Activated CD8-positive, alpha-beta memory T cell treated with anti-CD3 and anti-CD28 coated beads, Interleukin-2, amount 50 U/mL, for 48 hours (primary cell): ENCODE results near the gene GALNT15.

Experiments used
- DNase-seq: peaks from one replicate; pipeline ENCODE4 v3.0.0-alpha.2; 2020

GALNT15 gene

DNA sequence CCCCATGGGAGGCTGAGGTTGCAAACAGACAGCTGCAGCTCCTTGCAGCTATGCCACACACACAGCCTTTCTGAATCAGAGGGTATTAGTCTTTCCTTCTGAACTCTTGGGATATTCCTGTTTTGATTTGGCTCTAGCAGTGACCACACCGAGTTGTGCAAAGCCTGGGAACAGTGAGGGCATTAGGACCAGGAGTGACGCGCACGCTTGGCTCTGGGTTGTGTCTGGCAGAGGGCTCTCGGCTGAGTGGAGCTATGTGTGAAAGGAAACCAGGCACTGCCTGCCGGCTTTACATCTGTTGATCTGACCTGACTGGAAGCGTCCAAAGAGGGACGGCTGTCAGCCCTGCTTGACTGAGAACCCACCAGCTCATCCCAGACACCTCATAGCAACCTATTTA is at the start of gene GALNT15:
Gene GALNT15, plus strand, starts transcription at position 292 of the 400 bp plus-strand sequence. CDS start 472 bp downstream, outside the sequence.
- DNase-seq, result peak; percentile 45

GRCh38 chr3:16126634-16127033 is 47.8 kb upstream of the GALNT15 start:
- no peak for DNase-seq

DNA sequence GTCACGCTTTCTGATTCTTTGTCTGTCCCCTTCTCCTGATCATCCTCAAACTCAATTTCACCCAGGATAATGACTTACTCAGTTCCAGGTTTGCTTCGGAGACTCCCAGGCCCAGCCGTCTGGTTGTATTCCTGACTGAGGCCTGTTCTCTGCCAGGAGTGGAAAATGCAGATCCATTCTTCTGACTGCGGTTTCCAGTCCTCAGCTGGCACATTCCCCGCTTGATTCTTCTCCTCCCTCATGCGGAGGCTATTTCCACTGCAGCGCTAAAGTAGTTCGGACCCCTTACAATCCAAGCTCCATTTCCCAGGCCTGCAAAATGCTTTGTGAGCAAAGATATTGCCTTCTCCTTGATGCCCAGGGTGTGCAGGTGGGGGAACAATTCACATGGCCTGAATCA is 47.2 kb upstream of the GALNT15 start:
- DNase-seq, result no peak

- no peak for DNase-seq
Observed at GRCh38 chr3:16130066-16130465, 44.4 kb upstream of the GALNT15 start.

GRCh38 chr3:16132190-16132589 is 42.3 kb upstream of the GALNT15 start:
- no peak for DNase-seq

GRCh38 chr3:16132928-16133327 is 41.6 kb upstream of the GALNT15 start:
- no peak for DNase-seq

DNA sequence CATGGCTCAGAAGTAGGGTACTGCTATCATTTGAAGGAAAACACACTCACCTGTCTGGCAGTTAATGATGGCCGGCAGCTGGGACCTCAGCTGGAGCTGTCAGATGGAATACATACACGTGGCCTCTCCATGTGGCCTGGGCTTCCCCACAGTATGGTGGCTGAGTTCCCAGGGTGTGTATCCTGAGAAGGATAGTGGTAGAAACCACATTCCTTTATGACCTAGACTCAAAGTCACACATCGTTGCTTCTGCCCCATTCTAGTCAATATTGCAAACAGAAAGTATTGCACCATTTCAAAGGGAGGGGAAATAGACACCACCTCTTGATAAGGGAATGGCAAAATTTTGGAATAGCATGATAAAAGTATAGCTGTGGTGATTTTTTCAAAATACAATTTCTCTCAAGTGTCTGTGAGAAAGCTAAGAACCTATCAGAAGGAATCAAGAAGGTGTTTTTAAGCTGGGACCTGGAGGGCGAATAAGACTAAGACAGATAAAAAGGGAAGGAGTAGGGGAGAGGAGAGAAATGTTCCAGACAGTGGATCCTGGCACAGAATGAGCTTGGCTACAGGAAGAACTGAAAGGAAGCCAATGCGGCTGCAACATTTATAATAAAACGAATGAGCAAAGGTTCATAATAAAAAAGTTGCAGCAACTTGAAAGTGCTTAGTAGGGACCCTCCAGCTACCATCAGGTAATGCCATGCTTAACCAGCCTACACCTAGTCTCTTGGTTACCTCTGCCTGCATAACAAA is 40.1 kb upstream of the GALNT15 start:
- no peak for DNase-seq

DNA sequence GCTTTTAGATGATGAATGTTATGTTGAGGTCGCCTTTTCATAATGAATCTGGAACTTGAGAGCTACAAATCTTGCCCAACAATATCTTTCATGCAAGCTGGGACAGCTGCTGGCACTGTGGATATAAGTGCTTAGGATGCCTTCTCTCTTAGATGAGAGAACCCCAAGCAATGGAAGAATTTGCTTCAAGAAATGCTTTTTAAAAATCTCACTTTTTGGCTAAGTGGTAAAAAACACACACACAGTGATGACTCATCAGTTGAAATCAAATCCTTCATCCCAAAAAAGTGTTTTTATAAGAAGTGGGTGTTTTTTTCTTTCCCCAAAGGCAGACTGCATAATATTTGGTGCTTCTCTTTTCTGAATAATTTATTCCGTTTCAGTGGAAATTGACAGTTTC is 38.4 kb upstream of the GALNT15 start:
- no peak for DNase-seq

DNA sequence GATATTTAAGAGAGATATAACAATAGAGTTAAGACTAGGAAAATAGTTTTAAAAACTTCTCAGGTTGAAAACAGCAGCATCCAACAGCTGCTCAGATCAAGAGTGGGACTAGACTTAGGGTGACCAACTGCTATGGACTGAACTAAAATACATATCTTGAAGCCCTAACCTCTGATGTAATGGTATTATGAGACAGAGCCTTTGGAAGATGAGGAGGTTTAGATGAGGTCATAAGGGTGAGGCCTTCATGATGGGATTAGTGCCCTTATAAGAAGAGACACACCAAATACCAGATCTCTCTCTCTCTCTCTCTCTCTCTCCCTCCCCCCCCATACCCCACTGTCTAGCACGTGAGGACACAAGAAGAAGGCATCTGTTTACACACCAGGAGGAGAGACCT is 37.4 kb upstream of the GALNT15 start:
- no peak for DNase-seq

DNA sequence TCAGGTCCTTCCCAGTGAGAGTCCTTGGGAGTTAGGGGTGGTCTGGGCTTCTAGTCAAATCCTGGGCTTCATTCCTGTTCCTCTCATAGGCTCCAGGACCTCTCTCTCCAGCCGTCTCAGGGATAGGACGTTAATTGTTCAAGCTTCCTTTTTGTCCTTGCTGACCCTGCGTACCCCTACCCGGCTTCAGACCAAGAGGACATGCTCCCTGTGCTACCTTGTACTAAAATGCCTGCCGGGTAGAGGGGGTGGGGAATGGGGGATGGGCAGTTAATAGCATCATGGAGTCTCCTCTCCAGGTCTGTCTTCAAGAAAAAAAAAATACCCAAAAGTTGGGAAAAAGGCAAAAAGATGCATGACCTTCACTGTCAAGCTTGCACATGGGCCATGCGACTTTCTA is 36.5 kb upstream of the GALNT15 start:
- no peak for DNase-seq

DNA sequence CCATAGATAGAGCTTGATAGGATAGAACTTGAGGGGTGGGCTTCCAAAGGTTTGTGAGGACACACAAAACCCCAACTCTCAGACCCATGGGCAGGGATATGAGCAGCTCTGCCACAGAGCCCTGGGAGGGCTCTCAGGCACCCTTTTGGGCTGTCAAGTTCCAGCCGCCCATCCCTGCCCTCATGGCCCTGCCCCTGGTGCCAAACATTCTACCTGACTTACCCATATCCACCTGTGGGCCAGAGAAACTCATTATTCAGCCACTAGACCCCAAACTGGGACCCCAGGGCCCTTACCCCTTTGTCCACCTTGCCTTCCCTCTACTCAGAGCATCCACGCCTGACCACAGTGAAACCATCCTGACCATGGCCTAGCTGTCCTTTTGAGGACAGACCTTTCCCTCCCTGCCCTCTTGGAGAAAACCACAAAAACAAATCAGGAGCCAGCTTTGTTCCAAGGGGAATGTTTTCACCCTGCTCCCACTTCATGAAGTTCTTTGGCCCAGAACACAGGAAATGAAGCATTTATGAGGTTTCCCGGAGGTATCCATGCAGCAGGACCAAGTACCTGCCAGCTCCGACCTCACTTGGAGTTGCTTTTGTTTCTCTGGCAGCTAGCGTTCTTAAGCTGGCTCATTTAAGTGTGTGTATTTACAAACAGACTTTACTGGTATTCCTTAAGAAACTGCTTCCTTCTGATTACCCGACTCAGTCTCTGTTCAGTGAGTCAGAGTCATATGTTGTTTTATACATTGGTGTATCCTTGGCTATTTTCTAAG is 34.2 kb upstream of the GALNT15 start:
- no peak for DNase-seq

DNA sequence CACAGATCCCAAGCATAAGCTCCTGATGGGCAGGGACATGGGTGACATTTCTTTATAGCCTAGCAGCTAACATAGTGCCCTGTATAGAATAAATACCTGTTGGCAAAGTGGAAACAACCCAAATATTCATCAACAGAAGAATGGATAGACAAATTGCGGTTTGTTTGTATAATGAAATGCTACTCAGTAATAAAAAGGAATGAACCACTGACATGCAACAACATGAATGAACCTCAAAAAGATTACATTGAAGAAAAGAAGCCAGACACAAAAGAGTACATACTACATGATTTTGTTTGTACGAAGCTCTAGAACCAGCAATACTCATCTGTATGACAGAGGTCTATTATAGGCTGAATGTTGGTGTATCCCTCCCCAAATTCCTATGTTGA is 33.6 kb upstream of the GALNT15 start:
- DNase-seq, result no peak

DNA sequence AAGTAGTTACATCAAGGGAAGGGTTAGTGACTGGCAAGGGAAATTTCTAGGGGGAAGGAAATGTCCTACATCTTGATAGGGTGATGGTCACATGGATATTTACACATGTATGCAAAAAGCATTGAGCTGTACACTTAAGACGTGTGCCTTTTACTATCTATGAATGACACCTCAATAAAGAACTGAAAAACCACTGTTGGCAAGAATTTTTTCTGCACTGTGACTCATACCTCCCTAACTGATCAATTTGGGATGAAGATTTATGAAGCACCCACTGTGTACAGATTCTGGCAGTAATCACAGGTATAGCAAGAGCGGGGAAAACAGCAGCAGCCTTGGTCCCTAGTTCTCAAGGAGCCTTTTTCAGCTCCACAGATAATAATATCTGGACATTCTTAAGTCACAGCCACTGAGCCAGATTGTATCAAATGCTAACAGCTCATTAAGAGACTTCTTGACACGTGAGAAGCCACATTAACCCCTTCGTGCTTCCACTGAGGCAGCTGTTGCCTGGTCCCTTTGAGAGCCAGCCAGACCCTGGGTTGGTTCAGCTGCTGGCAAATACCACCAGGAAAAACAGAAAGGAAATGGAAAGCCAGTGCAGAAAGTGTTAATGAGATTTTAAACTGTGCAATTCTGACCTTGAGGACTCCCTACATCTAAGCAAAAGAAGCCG is 32.0 kb upstream of the GALNT15 start:
- no peak for DNase-seq

- DNase-seq, result no peak
Observed at GRCh38 chr3:16143861-16144447, 30.5 kb upstream of the GALNT15 start.

DNA sequence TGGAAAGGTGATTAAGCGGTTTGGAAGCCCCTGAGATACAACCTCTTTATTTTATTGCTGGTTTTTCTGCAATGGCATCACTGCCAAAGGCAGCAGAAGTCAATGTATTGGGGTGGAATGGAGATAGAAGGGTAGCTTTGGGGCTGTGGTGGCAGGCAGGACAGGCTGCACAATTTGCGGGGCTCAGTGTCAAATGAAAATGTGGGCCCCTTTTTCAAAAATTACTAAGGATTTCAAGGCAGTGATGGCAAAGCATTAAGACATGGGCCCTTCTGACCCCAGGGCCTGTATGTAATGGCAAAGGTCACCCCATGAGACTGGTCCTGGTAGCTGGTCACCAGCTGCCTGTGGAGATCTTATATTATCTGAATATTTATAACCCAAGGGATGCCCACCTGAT is 29.3 kb upstream of the GALNT15 start:
- DNase-seq, result no peak

DNA sequence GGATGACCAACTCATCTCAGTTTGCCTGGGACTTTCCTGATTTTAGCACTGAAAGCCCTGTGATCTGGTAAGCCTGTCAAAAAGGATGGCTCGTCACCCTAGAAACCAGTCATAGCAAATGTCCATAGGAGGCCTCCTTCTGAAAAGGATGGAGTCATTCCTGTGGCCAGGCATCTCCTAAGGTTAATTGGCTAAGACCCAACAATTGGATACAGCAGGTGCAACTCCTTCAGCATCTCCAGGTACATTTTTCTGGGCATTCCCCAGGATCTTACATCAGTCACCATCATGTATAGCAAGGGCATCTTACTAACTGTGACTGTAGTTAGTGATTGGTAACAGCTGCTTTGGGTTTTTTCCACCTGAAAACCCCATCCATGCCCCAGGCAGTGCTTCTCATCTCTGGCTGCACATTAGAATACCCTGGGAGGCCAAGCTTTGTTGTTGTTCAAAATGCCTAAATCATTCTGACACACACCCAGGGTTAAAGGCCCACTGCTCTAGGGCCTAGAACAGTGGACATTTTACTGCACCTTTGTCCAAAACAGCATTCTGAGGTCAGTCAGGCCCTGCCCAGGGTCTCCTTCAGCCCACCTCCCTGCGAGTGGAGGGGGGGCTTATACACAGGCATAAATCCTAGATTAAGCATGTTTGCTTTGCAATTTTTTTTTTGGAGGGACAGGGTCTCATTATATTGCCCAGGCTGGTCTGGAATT is 28.3 kb upstream of the GALNT15 start:
- DNase-seq, result no peak

DNA sequence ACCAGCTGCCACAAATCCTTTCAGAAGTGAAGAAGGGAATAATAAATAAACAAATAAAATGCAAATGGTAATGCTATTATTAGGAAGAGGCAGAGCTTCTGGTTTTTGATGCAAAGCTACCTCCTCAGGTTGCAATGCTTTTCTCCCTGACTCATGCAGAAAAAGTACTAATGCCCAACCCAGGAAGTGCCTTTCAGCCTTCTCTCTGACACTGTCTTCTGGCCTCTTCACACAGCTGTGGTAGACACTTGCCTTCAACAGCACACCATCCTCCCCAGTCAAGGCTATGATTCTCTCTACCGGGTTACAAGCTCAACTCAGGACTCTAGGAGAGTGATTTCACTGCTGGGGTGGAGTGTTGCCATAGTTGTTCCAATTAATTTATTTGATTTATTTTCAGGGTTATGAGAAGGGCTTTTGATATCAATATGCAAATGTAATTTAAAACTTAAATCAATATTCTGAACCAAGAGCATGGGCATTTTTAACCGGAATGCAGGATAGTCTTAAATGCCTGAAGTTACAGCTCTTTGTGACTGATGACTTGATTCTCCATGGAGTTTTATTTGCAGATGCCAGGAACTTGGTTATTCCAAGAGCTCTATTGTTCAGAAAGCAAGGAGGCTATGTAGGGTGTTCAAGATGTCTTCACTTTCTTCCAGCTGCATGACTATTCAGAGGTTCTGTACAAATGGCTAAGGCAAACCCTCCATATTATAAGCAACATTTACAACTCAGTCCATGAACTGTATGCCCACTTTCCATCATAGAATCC is 27.1 kb upstream of the GALNT15 start:
- DNase-seq, result no peak

GRCh38 chr3:16148213-16148612 is 26.3 kb upstream of the GALNT15 start:
- no peak for DNase-seq

DNA sequence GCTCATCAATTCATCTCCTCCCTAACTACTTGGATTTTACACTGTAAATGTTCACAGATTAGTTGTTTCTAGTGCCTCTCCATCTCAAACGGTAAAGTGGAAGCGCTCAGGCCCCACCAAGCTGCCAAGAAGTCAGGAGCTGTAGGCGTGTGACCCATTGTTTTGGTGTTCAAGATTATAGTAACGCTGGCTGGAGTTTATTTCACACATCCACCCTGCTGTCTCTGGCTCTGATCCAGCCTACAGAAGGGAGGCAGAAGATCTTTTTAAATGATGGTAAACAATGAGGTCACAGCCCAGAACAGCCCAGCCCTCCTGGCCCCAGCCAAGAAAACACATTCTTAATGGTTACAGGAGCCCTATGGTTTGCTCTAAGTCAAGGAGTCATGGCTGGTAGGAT is 25.7 kb upstream of the GALNT15 start:
- no peak for DNase-seq

DNA sequence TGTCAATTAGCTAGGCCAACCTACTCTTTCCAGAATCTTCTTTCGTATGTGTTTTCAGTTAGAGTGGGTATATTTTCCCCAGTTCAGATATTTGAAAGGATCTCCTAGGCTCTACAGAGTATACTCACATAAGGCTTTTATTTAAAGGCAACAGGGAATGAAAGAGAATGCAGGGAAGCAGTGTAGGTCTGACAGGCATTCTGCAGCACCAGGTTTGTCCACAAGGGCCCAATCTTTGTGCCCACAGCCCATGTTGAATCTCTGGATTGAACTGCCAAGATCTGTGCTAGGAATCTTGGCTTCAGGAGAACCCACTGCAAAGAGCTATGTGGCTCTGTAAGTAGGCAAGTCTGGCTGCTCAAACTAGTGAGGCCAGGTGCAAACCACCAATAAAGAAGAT is 24.2 kb upstream of the GALNT15 start:
- DNase-seq, result no peak

DNA sequence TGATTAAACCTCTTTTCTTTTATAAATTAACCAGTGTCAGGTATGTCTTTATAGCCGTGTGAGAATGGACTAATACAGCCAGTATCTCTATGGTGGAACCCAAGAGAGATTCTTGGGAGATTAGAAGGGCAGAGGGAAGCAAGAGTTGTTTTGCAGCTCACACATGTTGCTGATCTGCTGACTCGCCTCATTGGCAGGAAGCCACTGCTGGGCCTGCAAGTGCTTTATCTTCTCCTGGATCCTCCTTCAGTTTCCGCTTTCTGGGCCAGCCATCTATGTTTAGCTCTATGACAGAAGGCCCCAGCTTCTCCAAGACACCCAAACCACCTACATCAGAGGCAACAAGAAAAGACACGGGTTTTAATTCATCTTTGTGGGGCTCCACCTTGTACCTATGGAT is 23.4 kb upstream of the GALNT15 start:
- DNase-seq, result no peak

DNA sequence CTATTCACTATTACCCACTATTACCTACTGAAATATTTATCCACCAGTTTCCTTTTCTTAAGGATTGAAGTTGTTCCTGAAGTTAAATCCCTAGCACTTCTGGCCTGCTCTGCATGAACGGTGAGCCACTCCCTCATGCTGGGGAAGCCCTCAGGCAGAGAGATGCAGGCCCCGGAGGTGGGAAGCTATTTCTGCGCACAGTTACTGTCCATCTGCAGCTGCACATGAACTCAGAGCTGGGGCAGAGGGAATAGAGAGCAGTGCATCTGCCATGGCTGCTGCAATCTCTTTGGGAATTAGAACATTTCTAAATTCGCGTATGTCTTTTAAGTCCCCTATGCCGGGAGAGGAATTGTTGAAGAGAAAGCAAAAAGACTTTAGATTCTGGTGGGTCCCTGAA is 6.3 kb upstream of the GALNT15 start:
- no peak for DNase-seq
